ENCODE data around the gene FAM187B. TPM values are rescaled to one million over a fixed set of nuclear protein-coding genes. Genes with fewer than 3 reads are reported as not detected.

Gene FAM187B
- total and polyA plus RNA-seq, 2 of the 4 experiments (the other 2 are of a cell fraction), result not detected

DNA sequence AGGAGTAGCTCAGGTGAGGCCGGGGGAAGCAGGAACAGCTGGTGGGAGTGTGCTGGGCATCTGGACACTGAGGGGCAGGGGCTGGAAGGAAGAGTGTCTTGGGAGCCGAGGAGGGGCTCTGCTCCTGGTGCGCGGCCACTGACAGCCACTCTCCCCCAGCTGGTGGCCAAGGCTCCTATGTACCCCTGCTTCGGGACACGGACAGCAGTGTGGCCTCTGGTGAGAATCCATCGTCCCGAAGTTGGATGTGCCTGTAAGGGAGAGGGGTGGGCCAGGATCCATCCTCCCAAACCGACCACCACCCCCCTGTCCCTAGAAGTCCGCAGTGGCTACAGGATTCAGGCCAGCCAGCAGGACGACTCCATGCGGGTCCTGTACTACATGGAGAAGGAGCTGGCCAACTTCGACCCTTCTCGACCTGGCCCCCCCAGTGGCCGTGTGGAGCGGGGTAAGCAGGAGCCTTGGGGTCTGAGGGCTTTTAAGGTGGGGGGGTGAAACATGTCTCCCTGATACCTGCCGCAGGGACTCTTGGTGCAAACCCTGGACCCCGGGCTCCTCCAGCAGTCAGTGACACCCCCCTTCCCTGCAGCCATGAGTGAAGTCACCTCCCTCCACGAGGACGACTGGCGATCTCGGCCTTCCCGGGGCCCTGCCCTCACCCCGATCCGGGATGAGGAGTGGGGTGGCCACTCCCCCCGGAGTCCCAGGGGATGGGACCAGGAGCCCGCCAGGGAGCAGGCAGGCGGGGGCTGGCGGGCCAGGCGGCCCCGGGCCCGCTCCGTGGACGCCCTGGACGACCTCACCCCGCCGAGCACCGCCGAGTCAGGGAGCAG, 38.2 kb upstream of the FAM187B start:
- Histone ChIP-seq H4K91ac (ENCODE audit: insufficient read depth, low read depth, low read length) (peak overlapping the region; percentile 89), H2AK5ac (ENCODE audit: low read depth, low read length) (peak overlapping the region; percentile 98; the same call in 1 of the 2 replicates), H3K27me3 (ENCODE audit: control insufficient read depth, insufficient read depth, low read length) (no peaks in the 10 kb centered on the region), H2BK20ac (ENCODE audit: low read depth, low read length) (no peak overlapping the region), H3K9ac (ENCODE audit: low read depth, low read length) (peak overlapping the region; percentile 92), H3K9me3 (ENCODE audit: control insufficient read depth, insufficient read depth, low read length) (no peaks in the 10 kb centered on the region), H2BK5ac (ENCODE audit: low read depth, low read length, poor library complexity, severe bottlenecking) (peak overlapping the region; percentile 81), H3K36me3 (ENCODE audit: control insufficient read depth, insufficient read depth, low read length) (peaks cover 15% of the 10 kb centered on the region), H3K4me3 (ENCODE audit: insufficient read depth, low read depth, low read length) (peak overlapping the region; percentile 73), H3K4me2 (ENCODE audit: low read depth, low read length) (peak overlapping the region; percentile 54), H3K9me1 (ENCODE audit: insufficient read depth, low read length) (peaks cover 8% of the 10 kb centered on the region), H3K79me1 (ENCODE audit: low read depth in 1 of 2, low read length in 2 of 2) (peaks cover 13 to 38% of the 10 kb centered on the region in 2 experiments), H2AFZ (replicated peaks; ENCODE audit: low read length, poor library complexity) (peak overlapping the region; percentile 95), H2BK120ac (ENCODE audit: low read depth, low read length) (no peak overlapping the region), H3K18ac (ENCODE audit: low read depth, low read length) (no peak overlapping the region), H3K56ac (ENCODE audit: extremely low read depth, insufficient read depth, low read length) (no peak overlapping the region), H2AK9ac (replicated peaks; ENCODE audit: low read depth, low read length, poor library complexity) (peak overlapping the region; percentile 99), H3K4ac (ENCODE audit: low read depth, low read length) (peak overlapping the region; percentile 48; the same call in 1 of the 2 replicates), H4K5ac (ENCODE audit: low read depth, low read length) (peak overlapping the region; percentile 23), H3K14ac (replicated peaks; ENCODE audit: low read depth, low read length) (peak overlapping the region; percentile 86), H2BK15ac (ENCODE audit: low read depth, low read length) (no peak overlapping the region), H4K8ac (ENCODE audit: low read depth in 2 of 2, low read length in 2 of 2) (peak overlapping the region; percentile 98 to 100), H4K20me1 (ENCODE audit: insufficient read depth, low read length) (no peaks in the 10 kb centered on the region), H3K23ac (ENCODE audit: low read depth, low read length) (peak overlapping the region; percentile 83), H3K27ac (ENCODE audit: insufficient read depth, low read length) (peak overlapping the region; percentile 83), H3K4me1 (ENCODE audit: control insufficient read depth, insufficient read depth, low read length) (peaks cover 7% of the 10 kb centered on the region)
- ChIA-PET POLR2A (ENCODE audit: unreplicated experiment) (interaction anchor here (0.5 kb wide), 1 partner anchor 8 kb away, joined by 4 read pairs; no protein-coding TSS in a partner anchor), CTCF (no interaction called here)
- ATAC-seq (ENCODE audit: low read depth), result peak; percentile 7
- WGBS, 2 experiments (ENCODE audit: extremely low coverage in 2 of 2, insufficient read length in 1 of 2), result 0% methylated on average over 3 of the region's 39 CpGs; no CpG with 5 or more reads in 1 of the 2 experiments
- dilution Hi-C loops (cut with HindIII; ENCODE audit: low sequenced_read_pairs, unreplicated experiment) (no loop called here), intact Hi-C loops (cut with micrococcal nuclease) (loop anchor here (5.0 kb wide), 1 partner anchor 124 kb away; the partner anchor contains the start of gene FXYD7), in situ Hi-C loops (cut with MboI; ENCODE audit: low sequenced_read_pairs) (no loop called here)
- DNase-seq, result no peak
- no TSS peak for BruUV-seq (replicated peaks)
- TF ChIP-seq MAZ (IDR thresholded peaks at IDR 0.05; ENCODE audit: borderline replicate concordance, low read depth, low read length) (0 out of 2 replicates have a peak, but pooled peaks have one; percentile 7), NFE2L2 (IDR thresholded peaks at IDR 0.05; ENCODE audit: low read depth, low read length) (no peak), CHD1 (IDR thresholded peaks at IDR 0.05; ENCODE audit: low read depth, low read length) (no peak), MAFK (IDR thresholded peaks at IDR 0.05; ENCODE audit: low read depth, low read length) (no peak), POLR2A (IDR thresholded peaks at IDR 0.05; ENCODE audit: low read depth, low read length) (no peak), CEBPB (IDR thresholded peaks at IDR 0.05; ENCODE audit: low read depth, low read length) (no peak), RCOR1 (IDR thresholded peaks at IDR 0.05; ENCODE audit: insufficient replicate concordance, low read length) (no peak), MXI1 (IDR thresholded peaks at IDR 0.05; ENCODE audit: borderline replicate concordance, low read depth, low read length) (0 out of 2 replicates have a peak, but pooled peaks have one; percentile 26), SMC3 (IDR thresholded peaks at IDR 0.05; ENCODE audit: low read depth, low read length) (no peak), ELK1 (IDR thresholded peaks at IDR 0.05; ENCODE audit: borderline replicate concordance, low read depth, low read length) (no peak), CTCF (conservative IDR thresholded peaks at IDR 0.05; ENCODE audit: low read depth, low read length) (no peak), RFX5 (IDR thresholded peaks at IDR 0.05; ENCODE audit: low read depth, low read length) (no peak), RAD21 (IDR thresholded peaks at IDR 0.05; ENCODE audit: low read length) (no peak)
- TF ChIP-seq, protein P1, sequence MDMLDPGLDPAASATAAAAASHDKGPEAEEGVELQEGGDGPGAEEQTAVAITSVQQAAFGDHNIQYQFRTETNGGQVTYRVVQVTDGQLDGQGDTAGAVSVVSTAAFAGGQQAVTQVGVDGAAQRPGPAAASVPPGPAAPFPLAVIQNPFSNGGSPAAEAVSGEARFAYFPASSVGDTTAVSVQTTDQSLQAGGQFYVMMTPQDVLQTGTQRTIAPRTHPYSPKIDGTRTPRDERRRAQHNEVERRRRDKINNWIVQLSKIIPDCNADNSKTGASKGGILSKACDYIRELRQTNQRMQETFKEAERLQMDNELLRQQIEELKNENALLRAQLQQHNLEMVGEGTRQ (IDR thresholded peaks at IDR 0.05; ENCODE audit: low read depth, low read length), result no peak
